Raji (cell line): ENCODE data around the gene GRAMD2B.

Experiments used
- POLR2A ChIP-seq: IDR thresholded peaks from 2 replicates; pipeline ENCODE4 v1.6.1; 2011; ENCODE audit warnings: low read depth, low read length, control low read depth; ENCODE audit not compliant: insufficient read depth

Gene GRAMD2B

DNA sequence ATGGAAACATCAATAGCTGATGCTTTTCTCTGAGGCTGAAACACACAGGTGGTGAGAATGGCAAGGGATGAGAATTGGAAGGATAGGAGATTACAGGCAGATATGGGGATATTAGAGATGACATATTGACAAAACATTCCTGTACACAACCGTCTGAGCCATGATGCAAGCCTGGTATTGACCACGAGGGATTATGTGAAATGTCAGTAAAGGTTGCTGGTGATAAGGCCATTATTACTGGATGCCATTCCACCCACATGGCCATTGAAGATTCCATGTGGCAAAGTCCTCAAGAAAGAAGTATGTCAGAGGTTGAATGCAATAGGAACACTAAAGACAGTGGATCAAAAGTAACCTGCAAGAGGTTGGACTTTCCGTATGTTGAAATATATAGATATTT lies 15.7 kb downstream of the GRAMD2B start:
- no peak for TF ChIP-seq POLR2A

DNA sequence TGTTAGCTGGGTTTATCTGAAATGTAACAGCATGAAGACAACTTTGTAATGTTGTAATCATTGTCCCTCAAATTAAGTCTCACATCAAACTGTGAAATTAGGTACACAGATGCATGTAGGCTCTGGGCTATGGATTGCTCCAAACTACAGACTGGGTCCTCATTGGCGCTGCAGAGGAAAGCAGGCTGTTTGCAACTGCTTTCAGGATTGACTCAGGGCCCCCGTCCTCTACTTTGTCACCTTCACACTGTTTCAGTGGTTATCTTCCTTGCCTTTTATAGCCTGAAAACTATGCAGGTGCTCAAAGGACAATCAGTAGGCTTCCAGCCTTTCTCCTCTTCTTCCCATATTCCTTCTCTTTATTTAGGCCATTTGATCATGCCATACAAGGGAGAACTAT lies 18.0 kb downstream of the GRAMD2B start:
- no peak for TF ChIP-seq POLR2A

DNA sequence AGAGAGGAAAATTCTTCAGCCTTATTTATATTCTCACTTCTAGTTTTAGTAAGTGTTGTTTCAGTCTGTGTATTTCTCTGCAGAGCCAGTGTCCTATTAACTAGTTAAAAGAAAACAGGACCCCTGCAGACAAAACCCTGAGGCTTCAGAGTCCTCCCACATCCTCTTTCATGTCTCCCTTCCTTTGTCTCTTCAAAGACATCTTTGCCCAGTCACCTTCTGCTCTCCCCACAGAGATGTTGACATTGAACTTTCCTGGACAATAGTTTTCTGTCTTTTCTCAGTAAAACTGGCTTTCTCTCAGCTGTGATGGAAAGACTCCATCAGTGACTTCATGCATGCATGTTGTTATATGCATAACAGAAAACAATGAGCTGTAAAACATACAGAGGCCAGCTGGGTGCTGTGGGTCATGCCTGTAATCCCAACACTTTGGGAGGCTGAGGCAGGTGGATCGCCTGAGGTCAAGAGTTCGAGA lies 20.2 kb downstream of the GRAMD2B start:
- no peak for TF ChIP-seq POLR2A

DNA sequence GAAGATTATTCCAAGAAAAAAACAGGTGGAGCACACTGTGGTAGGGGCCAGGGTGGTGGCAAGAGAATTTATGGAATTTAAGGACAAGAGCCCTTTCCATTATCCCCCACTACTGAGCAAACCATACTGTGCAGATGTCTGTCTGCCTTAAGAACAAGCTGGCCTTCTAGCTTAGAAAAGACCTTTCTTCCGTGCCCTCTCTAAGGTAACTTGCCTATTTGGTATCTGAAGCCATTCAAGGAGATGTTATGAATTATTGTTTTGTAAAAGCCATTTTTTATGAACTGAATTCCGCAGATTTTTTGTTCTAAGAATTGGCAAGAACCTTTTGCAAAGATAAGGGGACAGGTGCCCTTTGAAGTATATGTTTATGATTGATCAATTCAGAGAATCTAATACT lies 20.9 kb downstream of the GRAMD2B start:
- no peak for TF ChIP-seq POLR2A

DNA sequence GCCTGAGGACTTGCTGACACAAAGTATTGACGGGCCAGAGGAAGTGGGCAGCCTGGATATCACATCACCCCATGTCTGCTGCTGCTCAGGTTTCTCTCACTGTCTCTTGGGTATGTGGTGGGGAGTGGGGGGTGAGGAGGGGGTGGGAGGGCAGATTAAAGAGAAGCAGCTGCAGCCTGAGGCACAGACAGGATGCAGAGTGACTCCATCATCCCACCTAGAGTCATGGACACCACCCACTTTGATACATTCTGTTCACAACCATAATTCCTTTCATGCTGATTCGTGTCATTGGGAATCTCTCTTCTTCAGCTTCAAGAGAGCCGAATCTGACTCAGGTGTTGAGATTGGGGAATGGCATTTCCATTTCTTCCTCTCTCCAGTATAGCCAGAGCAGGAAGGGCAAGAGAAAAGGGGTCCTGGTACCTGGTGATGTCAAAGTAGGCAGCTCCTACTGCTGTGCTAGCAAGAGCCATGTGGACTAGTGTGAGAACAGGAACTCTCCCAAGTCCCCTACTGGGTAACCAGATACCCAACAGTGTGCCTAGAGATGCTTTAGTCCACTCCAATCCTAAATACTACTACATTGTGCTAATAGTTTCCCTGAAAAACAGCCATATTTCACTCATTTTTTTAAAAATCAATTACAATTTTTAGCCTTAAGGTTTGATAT lies 22.4 kb downstream of the GRAMD2B start:
- no peak for TF ChIP-seq POLR2A

DNA sequence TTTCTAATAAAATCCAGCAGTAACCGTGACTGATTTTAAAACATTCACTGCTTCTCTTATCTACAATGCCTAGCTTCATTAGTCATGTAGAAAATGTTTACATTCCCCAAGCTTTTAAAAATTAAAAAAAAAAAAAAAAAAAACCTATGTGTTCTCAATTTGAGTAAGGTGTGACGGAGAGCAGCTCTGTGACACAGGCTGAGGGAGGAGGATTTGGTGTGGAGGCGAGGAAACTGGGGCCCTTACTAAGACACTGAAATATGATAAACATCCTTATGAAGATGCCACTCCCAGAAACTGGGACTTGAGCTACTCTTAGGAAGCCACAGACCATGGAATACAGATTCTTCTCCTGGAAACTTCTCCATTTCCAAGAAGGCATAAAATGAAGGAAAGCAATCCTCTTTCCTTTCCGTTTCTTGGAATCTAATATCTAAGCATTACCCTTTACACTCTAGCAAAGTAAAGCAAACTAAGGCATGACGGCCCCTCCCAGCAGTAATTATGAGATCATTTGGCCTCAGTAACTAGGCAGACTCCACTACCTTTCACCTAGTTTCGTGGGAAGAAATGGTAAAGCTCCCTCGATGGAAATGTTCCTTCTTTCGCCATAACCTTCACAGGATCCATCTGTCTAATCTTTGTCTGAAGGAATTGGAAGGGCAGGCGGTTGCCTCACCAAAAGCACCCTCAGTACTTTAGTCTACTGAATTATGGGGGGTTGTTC lies 23.5 kb downstream of the GRAMD2B start:
- TF ChIP-seq POLR2A: no peak

DNA sequence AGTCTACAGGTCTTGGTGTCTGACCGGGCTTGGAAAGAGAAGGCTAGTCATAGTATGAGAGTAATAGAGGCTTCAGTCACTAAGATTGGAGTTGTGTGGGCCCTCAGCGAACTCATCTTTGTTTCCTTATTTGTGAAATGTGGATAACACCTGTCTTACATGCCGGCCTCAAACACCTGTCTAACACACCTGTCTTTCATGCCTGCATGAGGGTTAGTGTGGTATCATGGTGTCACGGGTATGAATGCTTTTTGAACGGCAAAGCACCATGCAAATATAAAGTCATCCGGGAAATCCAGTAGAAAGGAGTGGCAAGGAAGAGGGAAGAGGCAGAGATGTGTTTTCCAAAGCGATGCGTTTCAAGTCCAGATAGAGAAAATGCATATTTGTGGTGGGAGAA lies 25.5 kb downstream of the GRAMD2B start:
- no peak for TF ChIP-seq POLR2A

DNA sequence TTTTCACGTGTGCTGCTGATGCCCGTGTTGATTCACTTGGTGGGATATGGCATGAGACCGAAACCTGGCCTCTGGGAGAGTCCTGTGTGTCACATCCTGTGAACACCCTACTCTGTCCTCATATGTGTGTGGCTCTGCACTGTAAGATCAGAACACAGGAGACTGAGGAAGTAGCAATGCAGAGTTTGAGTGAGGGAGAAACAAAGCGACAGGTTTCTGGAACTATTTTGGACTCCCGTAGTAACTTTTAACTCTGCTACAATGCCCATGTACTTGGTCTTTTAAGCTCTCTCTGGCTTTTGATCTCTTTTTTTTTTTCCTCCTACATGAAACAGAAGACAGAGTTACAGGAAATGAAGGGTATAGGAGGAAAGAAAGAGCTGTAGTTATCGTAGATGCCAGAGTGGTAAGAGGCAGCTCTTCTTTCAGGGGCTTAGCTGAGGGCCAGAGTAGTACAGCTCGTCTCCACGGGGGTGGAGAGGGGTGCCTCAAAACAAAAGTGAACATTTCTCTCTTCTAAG lies 26.6 kb downstream of the GRAMD2B start:
- no peak for TF ChIP-seq POLR2A

DNA sequence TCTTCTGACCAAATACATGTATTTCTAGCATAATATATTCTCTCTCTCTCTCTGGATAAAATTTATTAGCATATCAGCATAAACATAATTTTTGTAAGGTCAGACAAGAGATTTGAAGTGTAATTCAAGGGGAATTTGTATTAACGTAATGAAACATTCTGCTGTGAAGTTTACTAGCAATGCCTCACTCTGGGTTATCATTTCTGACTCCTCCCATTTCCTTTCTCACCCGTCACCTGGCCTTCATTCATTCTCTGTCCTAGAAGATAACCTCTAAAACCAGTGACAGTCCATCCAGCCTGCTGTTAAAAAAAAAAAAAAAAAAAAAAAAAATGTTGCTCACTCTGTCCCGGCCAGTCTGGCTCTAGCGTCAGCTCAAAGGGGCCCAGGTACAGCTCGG lies 27.1 kb downstream of the GRAMD2B start:
- TF ChIP-seq POLR2A: no peak

DNA sequence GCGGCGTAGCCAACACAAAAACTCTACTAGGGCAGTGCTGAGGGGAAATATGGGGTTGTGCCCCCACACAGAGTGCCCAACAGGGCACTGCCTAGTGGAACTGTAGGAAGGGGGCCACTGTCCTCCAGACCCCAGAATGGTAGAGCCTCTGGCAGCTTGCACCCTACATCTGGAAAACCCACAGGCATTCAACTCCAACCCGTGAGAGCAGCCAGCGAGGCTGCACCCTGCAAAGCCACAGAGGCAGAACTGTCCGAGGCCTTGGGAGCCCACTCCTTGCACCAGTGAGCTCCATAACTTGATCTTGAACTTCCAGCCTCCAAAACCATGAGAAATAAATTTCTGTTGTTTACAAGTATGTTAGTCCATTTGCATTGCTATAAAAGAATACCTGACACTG lies 27.7 kb downstream of the GRAMD2B start:
- TF ChIP-seq POLR2A: no peak

DNA sequence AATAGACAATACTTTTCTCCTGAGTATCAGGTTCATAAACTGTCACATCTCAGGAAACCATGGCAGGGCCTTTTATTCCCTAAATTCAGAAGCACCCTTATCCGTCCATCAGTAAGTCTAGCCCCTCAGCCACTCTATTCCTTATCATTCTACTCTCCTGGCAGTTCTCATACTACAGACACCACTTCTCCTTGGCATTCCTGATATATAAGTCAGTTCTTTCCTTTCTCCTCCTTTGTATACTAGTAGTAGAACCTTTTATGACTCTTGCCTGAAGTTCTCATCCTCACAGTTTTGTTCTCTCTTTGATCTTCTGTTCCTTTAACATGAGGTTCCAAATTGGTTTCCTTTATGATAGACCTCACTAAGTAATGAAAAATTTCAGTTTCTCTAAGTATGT lies 29.3 kb downstream of the GRAMD2B start:
- TF ChIP-seq POLR2A: no peak

DNA sequence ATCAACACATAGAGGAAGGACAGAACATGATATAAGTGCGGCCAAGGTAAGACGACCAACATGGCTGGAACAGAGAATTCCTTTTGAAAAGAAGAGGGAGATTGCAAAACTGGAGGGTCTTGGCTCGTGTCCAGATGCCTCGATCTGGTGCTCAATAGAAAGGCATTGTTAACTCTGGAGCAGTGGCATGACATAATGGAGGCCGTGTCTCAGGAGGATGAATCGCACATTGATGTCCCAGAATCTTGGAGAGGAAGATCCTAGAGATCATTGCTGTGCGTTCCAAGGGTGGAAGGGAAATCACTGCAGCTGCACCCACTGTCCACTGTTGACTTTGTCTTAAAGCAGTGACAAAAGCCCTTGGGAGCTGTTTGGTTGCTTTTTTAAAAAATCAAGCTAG lies 30.9 kb downstream of the GRAMD2B start:
- TF ChIP-seq POLR2A: no peak

DNA sequence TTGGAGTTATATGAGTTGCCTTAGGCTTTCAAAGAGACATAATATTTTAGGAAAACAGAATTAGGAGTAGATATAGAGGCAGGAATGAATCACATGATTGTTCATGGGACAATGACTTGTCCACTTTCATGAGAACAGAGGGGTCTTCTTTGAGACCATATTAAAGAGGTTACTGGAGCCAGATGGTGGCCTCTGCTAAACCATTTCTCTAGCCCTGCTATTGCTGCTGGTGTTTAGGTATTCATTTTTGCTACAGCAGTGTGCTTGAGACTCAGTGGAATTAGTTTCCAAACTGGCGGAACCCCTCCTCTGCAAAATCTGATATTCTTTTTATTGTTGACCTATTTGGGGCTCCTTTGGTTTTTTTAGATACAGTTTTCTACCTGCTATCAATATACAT lies 31.3 kb downstream of the GRAMD2B start:
- TF ChIP-seq POLR2A: no peak

DNA sequence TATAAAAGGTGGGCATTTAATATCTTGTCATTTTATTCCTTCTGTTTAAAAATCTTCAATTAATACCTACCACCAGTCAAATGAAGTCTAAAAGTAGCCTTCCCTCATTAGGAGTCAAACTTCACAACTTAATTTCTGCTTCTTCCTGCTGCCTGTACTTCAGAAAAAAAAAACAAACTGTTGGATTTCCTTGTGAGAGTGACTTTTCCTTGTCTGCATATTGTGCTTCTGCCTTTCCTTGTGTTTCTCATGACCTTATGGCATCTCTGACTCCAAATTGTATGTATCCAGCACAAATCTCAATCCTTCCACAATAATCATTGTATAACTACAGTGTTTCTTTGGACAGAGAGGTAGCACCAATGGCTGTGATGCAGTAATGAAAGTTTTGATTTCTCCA lies 32.1 kb downstream of the GRAMD2B start:
- no peak for TF ChIP-seq POLR2A

DNA sequence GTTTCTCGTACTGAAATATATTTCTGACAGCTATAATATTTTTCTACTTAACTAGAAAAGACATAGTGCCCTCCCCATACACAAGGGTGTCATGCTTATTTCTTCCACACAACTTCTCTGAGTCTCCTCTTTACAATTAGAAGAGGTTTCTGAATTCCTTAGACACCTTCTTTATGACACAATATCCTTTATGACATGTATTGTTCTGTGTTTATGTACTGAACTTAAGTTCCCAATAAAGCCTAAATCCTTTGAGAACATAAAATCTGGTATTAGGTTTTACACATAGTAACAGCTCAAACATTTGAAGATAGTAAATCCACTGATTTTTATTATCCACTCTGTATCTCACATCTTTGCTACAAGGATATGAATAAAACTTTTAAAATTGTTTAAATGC lies 32.5 kb downstream of the GRAMD2B start:
- TF ChIP-seq POLR2A: no peak

DNA sequence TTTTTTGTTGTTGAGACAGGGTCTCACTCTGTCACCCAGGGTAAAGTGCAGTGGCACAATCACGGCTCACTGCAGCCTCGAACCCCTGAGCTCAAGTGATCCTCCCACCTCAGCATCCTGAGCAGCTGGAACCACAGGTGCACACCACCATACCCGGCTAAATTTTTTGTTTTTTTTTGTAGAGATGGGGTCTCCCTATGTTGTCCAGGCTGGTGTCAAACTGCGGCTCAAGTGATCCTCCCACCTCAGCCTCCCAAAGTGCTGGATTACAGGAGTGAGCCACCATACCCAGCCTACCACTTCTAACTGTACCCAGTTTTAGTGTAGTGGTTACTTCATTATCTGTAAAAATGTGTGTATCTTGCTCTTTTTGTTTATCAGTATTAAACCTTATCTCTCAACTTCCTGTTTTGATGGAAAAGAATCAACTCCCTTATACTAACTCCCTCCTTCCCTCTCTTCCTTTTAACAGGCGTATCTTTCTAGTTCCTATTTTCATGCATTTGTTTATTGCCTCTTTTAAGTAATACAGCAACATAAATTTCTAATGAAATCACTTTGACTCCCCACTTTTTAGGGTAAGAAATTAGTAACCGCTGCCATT lies 33.1 kb downstream of the GRAMD2B start:
- no peak for TF ChIP-seq POLR2A

DNA sequence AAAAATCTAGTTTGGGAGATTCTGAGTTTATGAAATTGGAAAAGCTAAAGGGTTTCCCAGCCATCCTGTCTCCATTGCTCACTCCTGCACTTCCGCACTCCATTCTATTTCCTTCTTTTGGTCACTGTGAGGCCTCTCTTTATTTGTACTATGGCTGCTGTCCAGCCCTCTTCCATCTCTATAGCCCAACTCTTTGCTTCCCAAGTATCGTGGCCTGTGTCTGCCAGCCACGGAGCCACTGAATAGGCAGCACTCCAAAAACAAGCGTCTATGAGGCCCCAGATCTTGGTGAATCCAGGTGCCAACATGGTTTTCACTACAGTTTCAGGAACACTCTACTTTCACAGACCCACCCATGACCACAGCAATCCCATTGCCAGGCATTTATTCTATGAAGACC lies 37.2 kb downstream of the GRAMD2B start:
- TF ChIP-seq POLR2A: no peak

DNA sequence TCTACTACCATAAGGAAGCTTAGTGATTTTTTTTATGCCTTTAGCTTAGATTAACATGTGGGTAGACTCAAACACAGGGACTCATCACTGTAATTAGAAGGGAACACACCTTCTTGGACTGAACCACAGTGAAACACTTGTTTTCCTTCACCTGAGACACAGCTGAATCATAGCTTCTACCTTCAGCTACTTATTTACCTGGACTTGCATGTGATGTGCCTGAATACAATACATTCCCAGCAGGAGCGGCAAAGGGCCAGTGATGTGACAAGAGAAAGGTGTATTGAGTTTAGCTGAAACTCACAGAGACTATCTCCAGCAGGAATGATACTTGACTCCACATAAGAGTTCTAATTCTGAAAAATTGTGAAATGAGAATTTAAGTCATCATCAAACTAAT lies 37.8 kb downstream of the GRAMD2B start:
- no peak for TF ChIP-seq POLR2A
